HCT116 (cell line): ENCODE measurements around the gene SLC25A19. TPM values are rescaled to one million over a fixed set of nuclear protein-coding genes. Genes with fewer than 3 reads are reported as not detected.

Source experiments
- ATAC-seq: fragments of 200-7000 bp; cut with Tn5 transposase; 2 replicates; pipeline ENCODE4 v1.9.1; 2020; ENCODE audit warnings: mild to moderate bottlenecking, moderate library complexity
- BruUV-seq: library from RNA; stranded (reverse); fragments of 400-500 nt; replicated peaks from 2 replicates; lab custom pipeline; 2021; lab: Mats Ljungman, UMichigan
- CTCF ChIA-PET: fragments of 300-600 bp; sonication (Branson Sonifier 250); formaldehyde crosslinking; loops from one replicate; lab custom pipeline; 2021; ENCODE audit warnings: antibody characterized with exemption; lab: Charles Lee
- POLR2A ChIA-PET: fragments of 300-600, 350-600 bp; sonication (Branson Sonifier 250); formaldehyde crosslinking; loops from one replicate; lab custom pipeline; 2021; ENCODE audit warnings: antibody characterized with exemption; lab: Charles Lee
- RAD21 ChIA-PET, 2 experiments: fragments of 300-600 bp; sonication (Branson Sonifier 250); formaldehyde crosslinking; loops; one replicate each; lab custom pipeline; 2023; ENCODE audit warnings: low total read pairs in 2 of 2; ENCODE audit not compliant: uncharacterized antibody in 2 of 2, unreplicated experiment in 2 of 2, low non-redundant PET in 1 of 2; lab: Charles Lee
- DNase-seq: peaks from one replicate; pipeline ENCODE4 v3.0.0-alpha.2; 2010; ENCODE audit warnings: low read depth, low spot score
- H2AFZ ChIP-seq: fragments of 200-600 bp; shearing (Covaris generic), sonication (generic); 2 replicates; pipeline ENCODE4 v1.6.1; 2017; ENCODE audit warnings: low read depth, mixed run types, mixed read lengths, antibody characterized with exemption, low read length; ENCODE audit not compliant: poor library complexity, severe bottlenecking
- H3K27ac ChIP-seq: 2 replicates; pipeline ENCODE4 v1.5.1; 2012; ENCODE audit warnings: low read depth, low read length
- H3K27me3 ChIP-seq: fragments of 200-600 bp; sonication (generic); 2 replicates; pipeline ENCODE4 v1.6.1; 2016; ENCODE audit warnings: mixed run types, low read length, mixed read lengths; ENCODE audit not compliant: insufficient read depth
- H3K36me3 ChIP-seq, 2 experiments: fragments of 200-500 bp in 1 of 2; fragments of 200-600 bp in 1 of 2; sonication (Bioruptor generic) in 1 of 2; sonication (generic) in 1 of 2; 2 replicates each; pipeline versions ENCODE4 v1.5.1 to v1.6.1; 2014 to 2016; ENCODE audit warnings: low read length in 2 of 2, inconsistent platforms in 1 of 2, mixed read lengths in 1 of 2, mixed run types in 1 of 2; ENCODE audit not compliant: insufficient read depth in 2 of 2, control insufficient read depth in 1 of 2
- H3K4me1 ChIP-seq, 2 experiments: fragments of 200-600 bp in 1 of 2; sonication (generic) in 1 of 2; 2 replicates each; pipeline versions ENCODE4 v1.5.1 to v1.6.1; 2012 to 2017; ENCODE audit warnings: low read length in 2 of 2, inconsistent platforms in 1 of 2, mild to moderate bottlenecking in 1 of 2, mixed read lengths in 1 of 2, mixed run types in 1 of 2, moderate library complexity in 1 of 2; ENCODE audit not compliant: insufficient read depth in 2 of 2, control insufficient read depth in 1 of 2
- H3K4me2 ChIP-seq: fragments of 200-600 bp; sonication (generic); 2 replicates; pipeline ENCODE4 v1.6.1; 2017; ENCODE audit warnings: mixed run types, low read length, mixed read lengths
- H3K4me3 ChIP-seq, 2 experiments: fragments of 200-600 bp in 1 of 2; sonication (generic) in 1 of 2; replicated peaks in 1 of 2; 2 replicates each; pipeline ENCODE4 v1.5.1; 2011 to 2016; ENCODE audit warnings: low read length in 2 of 2, control low read depth in 1 of 2, low read depth in 1 of 2, mild to moderate bottlenecking in 1 of 2, mixed read lengths in 1 of 2, mixed run types in 1 of 2
- H3K79me2 ChIP-seq: fragments of 200-600 bp; sonication (generic); 2 replicates; pipeline ENCODE4 v1.6.1; 2017; ENCODE audit warnings: mild to moderate bottlenecking, mixed run types, low read length, moderate library complexity, mixed read lengths; ENCODE audit not compliant: insufficient read depth
- H3K9ac ChIP-seq: fragments of 200-600 bp; sonication (generic); 2 replicates; pipeline ENCODE4 v1.6.1; 2016; ENCODE audit warnings: low read length, mixed read lengths
- H3K9me2 ChIP-seq: fragments of 200-600 bp; sonication (generic), shearing (Covaris generic); 2 replicates; pipeline ENCODE4 v1.6.1; 2017; ENCODE audit warnings: mixed run types, mild to moderate bottlenecking, moderate library complexity; ENCODE audit not compliant: insufficient read depth
- H3K9me3 ChIP-seq, 2 experiments: fragments of 200-500 bp in 1 of 2; fragments of 200-600 bp in 1 of 2; sonication (Bioruptor generic) in 1 of 2; sonication (generic) in 1 of 2; 2 replicates each; pipeline ENCODE4 v1.6.1; 2014 to 2017; ENCODE audit warnings: low read length in 2 of 2, mixed read lengths in 2 of 2, inconsistent platforms in 1 of 2, low read depth in 1 of 2, mild to moderate bottlenecking in 1 of 2, mixed run types in 1 of 2, moderate library complexity in 1 of 2; ENCODE audit not compliant: control insufficient read depth in 1 of 2, insufficient read depth in 1 of 2
- H4K20me1 ChIP-seq: fragments of 200-600 bp; sonication (generic), shearing (Covaris generic); 2 replicates; pipeline ENCODE4 v1.6.1; 2017; ENCODE audit warnings: mixed run types, mild to moderate bottlenecking, moderate library complexity; ENCODE audit not compliant: insufficient read depth
- CBX3 ChIP-seq: IDR thresholded peaks from 2 replicates; pipeline ENCODE4 v1.6.1; 2012; ENCODE audit warnings: low read depth
- CTCF ChIP-seq, 3 experiments: fragments of 200-600 bp in 1 of 3; sonication (generic) in 1 of 3; IDR thresholded peaks in 2 of 3; conservative IDR thresholded peaks in 1 of 3; 2 replicates each; pipeline ENCODE4 v1.5.1; 2012 to 2017; ENCODE audit warnings: low read depth in 2 of 3, low read length in 2 of 3, antibody characterized with exemption in 1 of 3, borderline replicate concordance in 1 of 3, control low read depth in 1 of 3, mild to moderate bottlenecking in 1 of 3, mixed read lengths in 1 of 3, mixed run types in 1 of 3, moderate library complexity in 1 of 3; ENCODE audit not compliant: insufficient read depth in 1 of 3
- EGR1 ChIP-seq: IDR thresholded peaks from 2 replicates; pipeline ENCODE4 v1.6.1; 2012; ENCODE audit warnings: low read depth
- EZH2 ChIP-seq: fragments of 200-600 bp; sonication (generic); IDR thresholded peaks from 2 replicates; pipeline ENCODE4 v1.6.1; 2017; ENCODE audit warnings: antibody characterized with exemption, mixed run types
- FOSL1 ChIP-seq: IDR thresholded peaks from 2 replicates; pipeline ENCODE4 v1.6.1; 2012; ENCODE audit warnings: low read depth
- SRF ChIP-seq: IDR thresholded peaks from 2 replicates; pipeline ENCODE4 v1.6.1; 2012; ENCODE audit warnings: low read depth
- YY1 ChIP-seq: IDR thresholded peaks from 2 replicates; pipeline ENCODE4 v1.6.1; 2011; ENCODE audit warnings: low read length, low read depth, moderate library complexity, mild to moderate bottlenecking; ENCODE audit not compliant: insufficient replicate concordance; ENCODE audit errors: extremely low read depth
- ZFX ChIP-seq: fragments of 450-650 bp; IDR thresholded peaks from 2 replicates; pipeline ENCODE4 v1.6.1; 2017
- ZNF274 ChIP-seq: fragments of 200-500 bp; sonication (Bioruptor generic); IDR thresholded peaks from 2 replicates; pipeline ENCODE4 v1.6.1; 2014; ENCODE audit warnings: mild to moderate bottlenecking, low read depth, low read length, inconsistent platforms
- intact Hi-C: fragments of 100-400 bp; cut with micrococcal nuclease; formaldehyde crosslinking; loops from 2 replicates; pipeline ENCODE4 v1.10.0; 2022
- total RNA-seq: library from RNA; stranded (reverse); gene quantifications from one replicate; pipeline ENCODE4 v1.2.1, GENCODE V29; 2021; ENCODE audit not compliant: unreplicated experiment

Gene SLC25A19
- total RNA-seq, 1 experiment from 2014 or later, result 38.7 TPM

GRCh38 chr17:75327757-75328156, 38.5 kb upstream of the SLC25A19 start:
- RAD21 ChIA-PET, result no interaction called here
- no peak for TF ChIP-seq CBX3
- intact Hi-C loops, result no loop called here
- no TSS peak for BruUV-seq
- peaks cover 5 to 6% of the 10 kb centered on the region in 2 experiments; a peak in 3 of 4 replicates for H3K36me3 ChIP-seq
- no peak overlapping the region for H3K4me2 ChIP-seq
- no peaks in the 10 kb centered on the region; the same call in 1 of the 2 replicates for H4K20me1 ChIP-seq
- no peak overlapping the region for H3K4me3 ChIP-seq
- H2AFZ ChIP-seq, result no peak overlapping the region
- no peaks in the 10 kb centered on the region for H3K4me1 ChIP-seq
- ATAC-seq, result no peak
- no peaks in the 10 kb centered on the region for H3K9me3 ChIP-seq
- DNase-seq, result no peak
- CTCF ChIA-PET, result no interaction called here
- H3K9me2 ChIP-seq, result no peaks in the 10 kb centered on the region
- H3K27ac ChIP-seq, result no peak overlapping the region
- H3K27me3 ChIP-seq, result no peaks in the 10 kb centered on the region
- H3K9ac ChIP-seq, result no peak overlapping the region
- POLR2A ChIA-PET, result no interaction called here
- peaks cover 36% of the 10 kb centered on the region for H3K79me2 ChIP-seq

- no peaks in the 10 kb centered on the region for H3K27me3 ChIP-seq
- H4K20me1 ChIP-seq, result no peaks in the 10 kb centered on the region; the same call in 1 of the 2 replicates
- no peaks in the 10 kb centered on the region for H3K9me3 ChIP-seq
- BruUV-seq, result no TSS peak
- H3K4me2 ChIP-seq, result no peak overlapping the region
- no peak overlapping the region for H3K4me3 ChIP-seq
- no peak overlapping the region for H3K27ac ChIP-seq
- POLR2A ChIA-PET, result no interaction called here
- CTCF ChIA-PET, result interaction anchor here (1.1 kb wide), 1 partner anchor 68 kb away, joined by 3 read pairs; no protein-coding TSS in a partner anchor
- H3K36me3 ChIP-seq, result peaks cover 6 to 15% of the 10 kb centered on the region in 2 experiments; a peak in 3 of 4 replicates
- intact Hi-C loops, result no loop called here
- DNase-seq (no peak), ATAC-seq (no peak)
- RAD21 ChIA-PET, result no interaction called here
- no peaks in the 10 kb centered on the region for H3K9me2 ChIP-seq
- peaks cover 32% of the 10 kb centered on the region for H3K79me2 ChIP-seq
- no peak overlapping the region for H3K9ac ChIP-seq
- TF ChIP-seq YY1 (no peak), ZNF274 (no peak), ZFX (no peak), SRF (no peak), CTCF (IDR thresholded peaks at IDR 0.05 in 2 of 3, conservative IDR thresholded peaks at IDR 0.05 in 1 of 3; ENCODE audit: borderline replicate concordance in 1 of 3, insufficient read depth in 1 of 3, low read depth in 2 of 3, low read length in 2 of 3) (no peak), EGR1 (no peak), FOSL1 (no peak), EZH2 (no peak)
- no peaks in the 10 kb centered on the region for H3K4me1 ChIP-seq
- no peak overlapping the region for H2AFZ ChIP-seq
These were observed 37.1 kb upstream of the SLC25A19 start for GRCh38 chr17:75326226-75326848.
